SJCRH30 (cell line): ENCODE measurements around the gene EPHA6. TPM values are rescaled to one million over a fixed set of nuclear protein-coding genes. Genes with fewer than 3 reads are reported as not detected.

Source experiments
- DNase-seq, 2 experiments: peaks; one replicate each; pipeline ENCODE4 v3.0.0-alpha.2; 2015 to 2020
- H3K27ac ChIP-seq: fragments of 250-450 bp; sonication (Bioruptor Pico); 2 replicates; pipeline ENCODE4 v1.5.1; 2020; ENCODE audit warnings: mild to moderate bottlenecking, moderate library complexity
- H3K27me3 ChIP-seq: fragments of 250-450 bp; sonication (Bioruptor Pico); 2 replicates; pipeline ENCODE4 v1.5.1; 2020; ENCODE audit warnings: mild to moderate bottlenecking, moderate library complexity
- H3K36me3 ChIP-seq: fragments of 250-450 bp; sonication (Bioruptor Pico); 2 replicates; pipeline ENCODE4 v1.5.1; 2020; ENCODE audit warnings: mild to moderate bottlenecking, moderate library complexity
- H3K4me1 ChIP-seq: fragments of 250-450 bp; sonication (Bioruptor Pico); 2 replicates; pipeline ENCODE4 v1.5.1; 2020; ENCODE audit warnings: mild to moderate bottlenecking, moderate library complexity
- H3K4me3 ChIP-seq: fragments of 250-450 bp; sonication (Bioruptor Pico); 2 replicates; pipeline ENCODE4 v1.5.1; 2020; ENCODE audit warnings: mild to moderate bottlenecking, moderate library complexity
- H3K9me3 ChIP-seq: fragments of 250-450 bp; sonication (Bioruptor Pico); replicated peaks from 2 replicates; pipeline ENCODE4 v1.5.1; 2020; ENCODE audit warnings: mild to moderate bottlenecking, moderate library complexity
- total RNA-seq: library from RNA; depleted of rRNA; stranded (reverse); fragments of >200 nt; shearing (Covaris generic); gene quantifications from 2 replicates; pipeline ENCODE4 v1.2.3, GENCODE V29; 2014

The EPHA6 gene
- total RNA-seq, 1 experiment from 2014 or later, result not detected

GRCh38 chr3:97689962-97690361 lies 875.6 kb downstream of the EPHA6 start:
- H3K9me3 ChIP-seq, result no peaks in the 10 kb centered on the region
- H3K27me3 ChIP-seq, result no peaks in the 10 kb centered on the region
- H3K36me3 ChIP-seq, result no peaks in the 10 kb centered on the region
- H3K4me3 ChIP-seq, result no peak overlapping the region
- no peak overlapping the region for H3K27ac ChIP-seq
- peaks cover 6% of the 10 kb centered on the region for H3K4me1 ChIP-seq
- peak in 1 of 2 experiments; percentile 39 for DNase-seq

- no peaks in the 10 kb centered on the region for H3K27me3 ChIP-seq
- DNase-seq, result no peak
- no peak overlapping the region for H3K27ac ChIP-seq
- no peaks in the 10 kb centered on the region for H3K36me3 ChIP-seq
- peaks cover 6% of the 10 kb centered on the region for H3K4me1 ChIP-seq
- H3K4me3 ChIP-seq, result no peak overlapping the region
- no peaks in the 10 kb centered on the region for H3K9me3 ChIP-seq
Observed at GRCh38 chr3:97691354-97691753, 877.0 kb downstream of the EPHA6 start.

DNA sequence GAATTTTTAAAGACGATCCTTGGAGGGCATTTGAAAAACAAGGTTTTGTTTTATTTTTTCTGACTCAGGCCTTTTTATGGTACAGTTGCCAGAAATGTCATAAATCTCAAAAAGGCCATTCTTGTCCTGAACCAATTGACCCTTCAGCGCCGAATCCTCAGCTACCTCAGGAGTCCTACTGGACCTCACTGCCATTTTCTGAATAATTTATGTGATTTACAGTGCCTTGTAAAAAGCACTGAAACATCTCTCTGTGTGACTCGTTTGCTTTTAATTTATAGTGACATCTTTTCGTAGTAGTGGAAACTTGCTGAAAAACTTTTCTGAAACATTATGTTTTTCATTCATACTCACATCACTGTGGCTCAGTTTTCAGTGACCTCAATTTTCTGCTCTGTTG lies 878.0 kb downstream of the EPHA6 start:
- H3K9me3 ChIP-seq, result no peaks in the 10 kb centered on the region
- H3K27me3 ChIP-seq, result no peaks in the 10 kb centered on the region
- no peak for DNase-seq
- H3K4me3 ChIP-seq, result no peak overlapping the region
- no peaks in the 10 kb centered on the region for H3K36me3 ChIP-seq
- H3K27ac ChIP-seq, result no peak overlapping the region
- H3K4me1 ChIP-seq, result peaks cover 6% of the 10 kb centered on the region

DNA sequence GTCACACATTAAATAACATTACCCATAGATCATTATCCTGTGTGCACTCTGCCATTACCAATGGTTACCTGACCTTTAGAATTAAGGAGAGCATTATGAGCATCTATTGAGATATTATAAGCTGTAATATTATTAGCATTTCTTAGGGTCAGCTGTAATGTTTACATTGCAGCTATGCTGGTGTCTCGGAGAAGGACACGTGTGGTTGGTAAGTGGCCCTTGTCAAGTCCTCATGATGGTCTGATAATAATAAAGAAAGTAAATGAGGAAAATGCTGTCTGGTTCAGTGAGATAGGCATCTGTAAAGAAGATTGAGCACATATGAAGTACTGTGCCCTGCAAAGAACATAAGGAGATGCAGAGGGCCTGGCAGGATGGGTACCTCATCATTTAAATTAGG lies 878.4 kb downstream of the EPHA6 start:
- no peaks in the 10 kb centered on the region for H3K27me3 ChIP-seq
- no peak overlapping the region for H3K27ac ChIP-seq
- no peak overlapping the region for H3K4me3 ChIP-seq
- no peaks in the 10 kb centered on the region for H3K9me3 ChIP-seq
- H3K4me1 ChIP-seq, result peaks cover 6% of the 10 kb centered on the region
- no peak for DNase-seq
- H3K36me3 ChIP-seq, result no peaks in the 10 kb centered on the region

DNA sequence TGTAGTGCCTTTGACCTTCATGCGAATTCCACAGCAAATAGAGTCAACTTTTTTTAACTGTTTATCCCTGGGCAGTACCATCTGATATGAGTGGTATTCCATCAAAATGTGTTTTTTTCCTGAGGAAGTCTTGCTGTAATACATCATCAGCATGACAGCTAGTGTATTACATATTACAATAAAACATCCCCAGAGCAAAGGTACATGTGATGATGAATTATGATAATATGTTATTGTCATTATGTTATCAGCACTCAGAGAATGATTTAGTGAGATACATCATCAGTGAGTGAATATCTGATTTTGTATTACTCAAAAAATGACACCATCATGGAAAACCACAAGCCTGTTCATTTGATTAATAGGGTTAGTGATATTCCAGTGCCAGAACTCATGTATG lies 880.5 kb downstream of the EPHA6 start:
- Histone ChIP-seq H3K27me3 (no peaks in the 10 kb centered on the region), H3K4me3 (no peak overlapping the region)

DNA sequence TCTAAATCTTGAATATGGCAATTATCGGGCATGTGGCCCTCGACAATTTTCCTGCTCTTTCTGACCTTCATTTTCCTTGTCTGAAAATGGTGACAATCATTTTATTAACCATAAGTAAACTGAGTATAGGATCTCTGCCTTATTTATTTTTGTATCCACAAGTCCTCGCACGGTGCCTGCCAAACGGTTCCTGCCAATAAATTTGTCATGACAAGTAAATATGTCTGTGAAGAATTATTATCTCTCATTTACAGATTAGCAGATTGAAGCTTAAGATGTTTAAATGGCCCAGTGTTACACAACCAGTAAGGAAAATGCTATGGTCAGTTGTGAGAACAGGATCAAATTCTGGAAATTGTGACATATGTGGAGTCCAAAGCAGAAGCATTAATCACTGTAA lies 884.3 kb downstream of the EPHA6 start:
- H3K4me1 ChIP-seq, result no peaks in the 10 kb centered on the region
- no peaks in the 10 kb centered on the region for H3K36me3 ChIP-seq
- H3K9me3 ChIP-seq, result no peaks in the 10 kb centered on the region
- no peaks in the 10 kb centered on the region for H3K27me3 ChIP-seq
- no peak overlapping the region for H3K4me3 ChIP-seq
- no peak overlapping the region for H3K27ac ChIP-seq
- DNase-seq, result no peak

More for the DNA sequence above, 880.5 kb downstream of the EPHA6 start:
- H3K36me3 ChIP-seq, result no peaks in the 10 kb centered on the region
- peaks cover 6% of the 10 kb centered on the region for H3K4me1 ChIP-seq
- DNase-seq, result no peak
- no peak overlapping the region for H3K27ac ChIP-seq
- H3K9me3 ChIP-seq, result no peaks in the 10 kb centered on the region

DNA sequence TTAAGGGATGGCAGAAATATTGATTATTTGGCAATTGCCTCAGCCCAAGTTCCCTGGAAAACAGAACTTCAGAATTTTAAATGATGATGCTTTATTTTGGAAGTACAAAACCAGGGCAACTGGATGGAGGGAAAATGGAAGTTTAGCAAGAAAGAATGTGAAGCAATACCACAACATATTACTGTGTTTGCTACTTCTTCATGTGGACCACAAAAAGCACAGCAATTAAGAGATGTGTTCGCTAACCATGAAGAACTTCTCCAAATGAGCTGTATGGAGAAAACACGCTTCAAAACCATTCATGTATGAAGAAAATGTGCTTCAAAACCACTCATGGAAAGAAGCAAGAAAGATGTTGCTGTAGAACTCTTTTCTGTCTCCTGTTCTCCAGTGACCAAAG lies 885.5 kb downstream of the EPHA6 start:
- no peak overlapping the region for H3K27ac ChIP-seq
- DNase-seq, result no peak
- no peak overlapping the region for H3K4me3 ChIP-seq
- H3K9me3 ChIP-seq, result no peaks in the 10 kb centered on the region
- H3K27me3 ChIP-seq, result no peaks in the 10 kb centered on the region
- no peaks in the 10 kb centered on the region for H3K4me1 ChIP-seq
- H3K36me3 ChIP-seq, result no peaks in the 10 kb centered on the region

GRCh38 chr3:97705764-97706163 lies 891.4 kb downstream of the EPHA6 start:
- Histone ChIP-seq H3K4me3 (no peak overlapping the region), H3K27me3 (no peaks in the 10 kb centered on the region), H3K36me3 (no peaks in the 10 kb centered on the region), H3K9me3 (no peaks in the 10 kb centered on the region), H3K27ac (no peak overlapping the region), H3K4me1 (no peaks in the 10 kb centered on the region)
- DNase-seq, result no peak

GRCh38 chr3:97706226-97706625 lies 891.8 kb downstream of the EPHA6 start:
- H3K27ac ChIP-seq, result no peak overlapping the region
- H3K36me3 ChIP-seq, result no peaks in the 10 kb centered on the region
- H3K4me3 ChIP-seq, result no peak overlapping the region
- no peaks in the 10 kb centered on the region for H3K9me3 ChIP-seq
- H3K27me3 ChIP-seq, result no peaks in the 10 kb centered on the region
- H3K4me1 ChIP-seq, result no peaks in the 10 kb centered on the region
- DNase-seq, result no peak

DNA sequence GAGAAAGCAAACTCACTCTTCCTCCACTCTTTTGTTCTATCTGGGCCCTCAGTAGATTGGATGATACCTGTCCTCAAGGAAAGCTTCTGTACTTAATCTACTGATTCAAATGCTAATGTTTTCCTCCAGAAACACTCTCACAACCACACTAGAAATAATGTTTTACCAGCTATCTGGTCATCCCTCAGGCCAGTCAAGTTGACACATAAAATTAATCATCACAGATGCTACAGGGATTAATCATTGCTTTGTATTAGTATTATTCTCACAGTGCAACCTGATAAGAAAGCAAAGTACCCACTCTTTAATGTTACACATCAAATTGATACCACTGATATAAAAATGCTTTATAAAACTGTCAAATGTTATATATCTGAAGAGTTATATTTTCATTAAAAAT lies 897.3 kb downstream of the EPHA6 start:
- Histone ChIP-seq H3K4me1 (no peaks in the 10 kb centered on the region), H3K36me3 (no peaks in the 10 kb centered on the region), H3K27me3 (no peaks in the 10 kb centered on the region), H3K9me3 (no peaks in the 10 kb centered on the region), H3K4me3 (no peak overlapping the region), H3K27ac (no peak overlapping the region)
- no peak for DNase-seq

DNA sequence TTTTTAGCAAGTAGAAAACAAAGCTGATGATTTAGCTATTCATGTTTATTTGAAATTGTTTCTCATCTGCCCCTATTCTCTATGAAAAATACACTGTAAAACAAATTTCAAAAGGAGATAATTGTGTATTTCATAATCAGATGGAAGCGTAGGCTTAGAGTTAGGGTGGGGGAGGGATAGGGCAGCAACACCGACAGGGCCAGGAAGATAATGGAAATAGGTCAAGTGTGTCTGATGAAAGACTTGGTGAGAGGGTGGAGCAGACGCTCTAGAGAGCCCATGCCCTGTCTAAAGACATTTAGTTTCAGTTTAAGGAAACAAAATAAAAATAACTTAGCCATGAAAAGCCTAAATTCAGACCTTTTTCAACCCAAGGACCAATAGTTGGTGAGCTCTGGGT lies 898.5 kb downstream of the EPHA6 start:
- H3K4me3 ChIP-seq, result no peak overlapping the region
- no peak overlapping the region for H3K27ac ChIP-seq
- no peak for DNase-seq
- no peaks in the 10 kb centered on the region for H3K36me3 ChIP-seq
- no peaks in the 10 kb centered on the region for H3K4me1 ChIP-seq
- no peaks in the 10 kb centered on the region for H3K27me3 ChIP-seq
- H3K9me3 ChIP-seq, result no peaks in the 10 kb centered on the region

GRCh38 chr3:97713634-97714033 lies 899.2 kb downstream of the EPHA6 start:
- H3K27me3 ChIP-seq, result no peaks in the 10 kb centered on the region
- no peaks in the 10 kb centered on the region for H3K36me3 ChIP-seq
- H3K4me3 ChIP-seq, result no peak overlapping the region
- DNase-seq, result no peak
- no peak overlapping the region for H3K27ac ChIP-seq
- no peaks in the 10 kb centered on the region for H3K4me1 ChIP-seq
- H3K9me3 ChIP-seq, result no peaks in the 10 kb centered on the region

DNA sequence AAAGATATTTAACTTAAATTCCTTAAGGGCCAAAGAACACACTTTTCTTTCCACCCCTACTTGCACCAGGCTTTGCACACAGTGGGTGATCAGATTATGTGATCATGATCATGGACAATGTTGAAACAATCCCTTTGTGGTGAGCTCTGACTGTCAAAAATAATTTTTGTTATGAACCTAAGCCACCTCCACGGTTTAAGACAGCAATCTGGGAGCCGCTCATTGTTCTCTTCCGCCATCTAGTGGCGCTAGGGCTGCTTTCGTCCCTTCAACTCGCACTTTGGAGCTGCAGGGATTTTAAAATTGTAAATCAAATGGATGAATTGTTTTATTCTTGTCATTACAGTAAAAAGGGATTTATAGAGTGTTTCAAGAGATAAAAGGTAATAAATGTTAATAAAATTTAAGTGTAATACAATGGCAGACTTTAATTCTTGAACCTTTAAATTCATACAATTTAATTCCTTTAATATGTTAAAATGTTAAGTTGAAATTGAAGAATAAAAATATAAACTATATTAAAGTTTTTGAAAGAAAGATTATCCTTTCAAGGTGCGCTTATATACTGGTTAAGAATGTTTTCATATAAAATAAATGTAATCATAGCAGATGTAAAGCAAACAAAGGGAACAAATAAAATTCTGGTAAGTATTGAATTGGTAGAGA lies 904.9 kb downstream of the EPHA6 start:
- Histone ChIP-seq H3K9me3 (no peaks in the 10 kb centered on the region), H3K27me3 (no peaks in the 10 kb centered on the region), H3K36me3 (no peaks in the 10 kb centered on the region), H3K27ac (no peak overlapping the region), H3K4me3 (no peak overlapping the region), H3K4me1 (no peaks in the 10 kb centered on the region)
- peak; percentile 47 to 86 for DNase-seq

GRCh38 chr3:97720417-97720816 lies 906.0 kb downstream of the EPHA6 start:
- H3K4me1 ChIP-seq, result no peaks in the 10 kb centered on the region
- DNase-seq, result peak in 1 of 2 experiments; percentile 15
- no peaks in the 10 kb centered on the region for H3K36me3 ChIP-seq
- no peaks in the 10 kb centered on the region for H3K9me3 ChIP-seq
- H3K4me3 ChIP-seq, result no peak overlapping the region
- no peak overlapping the region for H3K27ac ChIP-seq
- no peaks in the 10 kb centered on the region for H3K27me3 ChIP-seq

- Histone ChIP-seq H3K27me3 (no peaks in the 10 kb centered on the region), H3K36me3 (no peaks in the 10 kb centered on the region), H3K4me1 (no peaks in the 10 kb centered on the region), H3K27ac (no peak overlapping the region), H3K9me3 (no peaks in the 10 kb centered on the region), H3K4me3 (no peak overlapping the region)
- DNase-seq, result no peak
Observed at GRCh38 chr3:97721446-97721845, 907.1 kb downstream of the EPHA6 start.

GRCh38 chr3:97736928-97737327 lies 922.5 kb downstream of the EPHA6 start:
- no peaks in the 10 kb centered on the region for H3K36me3 ChIP-seq
- no peaks in the 10 kb centered on the region for H3K4me1 ChIP-seq
- H3K4me3 ChIP-seq, result no peak overlapping the region
- DNase-seq, result no peak
- no peaks in the 10 kb centered on the region for H3K9me3 ChIP-seq
- 0 out of 2 replicates have a peak, but pooled peaks cover 4% of the 10 kb centered on the region for H3K27me3 ChIP-seq
- H3K27ac ChIP-seq, result no peak overlapping the region
